Bronchial epithelial cell (primary cell): ENCODE measurements around the gene PEPD. TPM values are rescaled to one million over a fixed set of nuclear protein-coding genes. Genes with fewer than 3 reads are reported as not detected.

Source experiments
- DNase-seq: peaks from one replicate; pipeline ENCODE4 v3.0.0-alpha.2; 2010; ENCODE audit warnings: low read depth
- FAIRE-seq: peaks from 2 replicates; lab custom pipeline; 2011; peaks lifted over from hg19 to GRCh38; lab: Jason Lieb, UNC
- H3K27me3 ChIP-seq: 2 replicates; pipeline ENCODE4 v1.5.1; 2011; ENCODE audit warnings: low read length; ENCODE audit not compliant: control insufficient read depth, insufficient read depth
- H3K36me3 ChIP-seq: 2 replicates; pipeline ENCODE4 v1.5.1; 2011; ENCODE audit warnings: low read length; ENCODE audit not compliant: control insufficient read depth, insufficient read depth
- H3K4me3 ChIP-seq: 2 replicates; pipeline ENCODE4 v1.5.1; 2011; ENCODE audit warnings: mild to moderate bottlenecking, low read depth, low read length, control low read depth
- CTCF ChIP-seq: IDR thresholded peaks from 2 replicates; pipeline ENCODE4 v1.5.1; 2011; ENCODE audit warnings: mild to moderate bottlenecking, moderate library complexity, low read length, control low read depth, inconsistent platforms; ENCODE audit not compliant: insufficient read depth, severe bottlenecking
- total RNA-seq: library from RNA; depleted of rRNA; stranded (reverse); fragments of >200 nt; gene quantifications from 2 replicates; pipeline ENCODE4 v1.2.1, GENCODE V29; 2014

The PEPD gene
- total RNA-seq, 1 donor from 2014 or later, result 35.8 TPM

GRCh38 chr19:33399745-33400681, 121.6 kb downstream of the PEPD start:
- DNase-seq (no peak), FAIRE-seq (no peak)
- Histone ChIP-seq H3K36me3 (no peaks in the 10 kb centered on the region), H3K27me3 (no peaks in the 10 kb centered on the region), H3K4me3 (no peak overlapping the region)
- no peak for TF ChIP-seq CTCF

DNA sequence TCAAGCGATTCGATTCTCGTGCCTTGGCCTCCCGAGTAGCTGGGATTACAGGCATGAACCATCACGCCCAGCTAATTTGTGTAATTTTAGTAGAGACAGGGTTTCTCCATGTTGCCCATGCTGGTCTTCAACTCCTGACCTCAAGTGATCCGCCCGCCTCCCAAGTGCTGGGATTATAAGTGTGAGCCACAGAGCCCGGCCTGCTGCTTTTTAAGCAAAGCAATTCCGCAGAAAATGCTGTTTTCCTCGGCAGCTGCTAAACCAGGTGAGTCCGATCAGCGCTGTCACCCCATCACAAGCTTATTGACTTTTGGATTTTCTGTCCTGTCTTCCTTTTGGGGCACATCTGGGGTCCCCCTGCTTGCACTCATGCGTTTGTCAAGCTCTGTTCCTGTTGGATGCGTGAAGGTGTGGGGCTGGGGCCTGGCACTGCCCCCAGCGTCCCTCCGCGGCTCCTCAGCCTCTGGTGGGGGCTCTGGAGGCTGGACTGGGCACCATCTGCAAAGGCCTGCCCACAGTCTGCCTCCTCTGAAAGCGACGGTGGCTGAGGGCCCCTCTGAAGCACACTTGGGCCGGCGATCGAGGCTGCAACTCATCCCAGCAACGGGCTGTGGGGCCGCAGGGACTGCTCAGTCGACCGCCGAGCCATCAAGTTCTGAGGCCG, 122.4 kb downstream of the PEPD start:
- no peak for TF ChIP-seq CTCF
- no peaks in the 10 kb centered on the region for H3K27me3 ChIP-seq
- H3K36me3 ChIP-seq, result no peaks in the 10 kb centered on the region
- DNase-seq, result no peak
- no peak for FAIRE-seq
- H3K4me3 ChIP-seq, result no peak overlapping the region

DNA sequence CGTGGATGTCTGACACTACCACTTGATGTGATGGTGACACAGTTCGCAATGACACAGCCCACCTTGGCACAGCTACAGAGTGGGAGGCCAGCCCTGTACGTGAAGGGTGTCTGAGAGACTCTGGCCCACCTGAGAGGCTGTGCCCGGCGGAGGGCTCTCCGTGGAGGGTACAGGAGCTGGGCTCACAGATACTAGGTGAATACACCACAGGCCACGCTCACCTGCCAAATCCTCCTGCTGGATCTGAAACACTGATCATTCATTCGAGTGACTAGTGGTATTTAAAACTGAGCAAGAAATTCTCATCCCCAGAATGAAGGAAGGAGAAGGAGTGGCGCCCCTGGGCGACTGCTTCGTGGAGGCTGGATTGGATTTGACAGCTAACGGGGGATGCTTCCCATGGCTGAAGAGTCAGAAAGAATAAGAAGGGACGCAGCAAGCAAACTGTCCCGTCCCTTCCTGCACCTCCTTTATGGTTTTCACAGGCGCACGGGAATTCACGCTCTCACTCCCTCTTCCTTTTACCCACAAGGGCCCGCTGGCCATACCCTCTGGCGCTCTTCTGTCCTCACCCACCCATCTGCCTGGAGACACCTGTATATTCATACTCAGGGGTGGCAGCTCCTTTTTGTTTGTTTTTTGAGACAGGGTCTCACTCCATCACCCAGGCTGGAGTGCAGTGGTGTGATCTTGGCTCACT, 123.1 kb downstream of the PEPD start:
- no peaks in the 10 kb centered on the region for H3K27me3 ChIP-seq
- no peak for TF ChIP-seq CTCF
- no peak for DNase-seq
- no peaks in the 10 kb centered on the region for H3K36me3 ChIP-seq
- no peak overlapping the region for H3K4me3 ChIP-seq
- peak; percentile 50 for FAIRE-seq

DNA sequence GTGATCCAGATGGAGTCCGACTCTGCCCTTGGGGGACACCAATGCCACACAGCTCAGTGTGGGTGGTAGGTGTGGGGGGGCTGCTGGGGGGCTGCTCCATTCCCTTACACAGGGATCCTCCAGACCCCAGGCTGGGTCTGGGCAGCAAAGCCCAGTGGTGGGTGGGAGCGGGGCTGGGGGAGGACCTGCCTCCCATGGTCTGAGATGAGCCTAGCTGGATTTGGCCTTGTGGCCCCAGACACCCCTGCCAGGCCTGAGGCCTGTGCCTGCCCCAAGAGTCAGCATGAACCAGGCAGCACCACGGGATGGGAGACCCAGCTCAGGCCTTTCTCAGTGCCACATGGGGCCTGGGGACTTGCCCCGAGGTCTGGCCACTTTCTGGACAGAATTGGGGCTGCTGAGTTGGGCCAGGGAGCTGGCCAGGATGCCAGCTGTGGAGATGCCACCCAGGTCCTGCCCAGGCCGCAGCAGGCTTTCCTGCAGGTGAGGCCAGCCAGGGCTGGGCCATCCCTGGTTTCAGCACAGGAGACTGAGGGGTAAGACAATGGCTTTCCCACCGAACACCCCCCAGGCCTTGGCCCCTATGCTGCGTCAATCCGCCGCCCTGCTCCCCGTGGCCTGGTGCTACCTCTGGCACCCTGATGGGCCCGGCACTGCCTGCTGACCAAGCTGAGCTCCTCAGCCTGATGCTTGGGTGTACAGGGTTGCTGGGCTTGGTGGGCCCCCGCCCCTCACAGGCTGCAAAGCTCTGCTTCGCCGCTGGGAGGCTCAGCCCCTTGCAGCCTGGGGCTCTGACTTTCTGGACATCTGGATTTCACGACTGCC, 123.8 kb downstream of the PEPD start:
- no peaks in the 10 kb centered on the region for H3K36me3 ChIP-seq
- no peak overlapping the region for H3K4me3 ChIP-seq
- no peaks in the 10 kb centered on the region for H3K27me3 ChIP-seq
- FAIRE-seq (no peak), DNase-seq (no peak)
- no peak for TF ChIP-seq CTCF
